NCI-H2107 treated with DMSO at 0.1 percent for 48 hours (cell line): Measurements from ENCODE around the gene LAMC1.

Experiments used
- DNase-seq: peaks from one replicate; lab custom pipeline; 2025; ENCODE audit not compliant: unreplicated experiment; lab: John Stamatoyannopoulos, UW

The LAMC1 gene

DNA sequence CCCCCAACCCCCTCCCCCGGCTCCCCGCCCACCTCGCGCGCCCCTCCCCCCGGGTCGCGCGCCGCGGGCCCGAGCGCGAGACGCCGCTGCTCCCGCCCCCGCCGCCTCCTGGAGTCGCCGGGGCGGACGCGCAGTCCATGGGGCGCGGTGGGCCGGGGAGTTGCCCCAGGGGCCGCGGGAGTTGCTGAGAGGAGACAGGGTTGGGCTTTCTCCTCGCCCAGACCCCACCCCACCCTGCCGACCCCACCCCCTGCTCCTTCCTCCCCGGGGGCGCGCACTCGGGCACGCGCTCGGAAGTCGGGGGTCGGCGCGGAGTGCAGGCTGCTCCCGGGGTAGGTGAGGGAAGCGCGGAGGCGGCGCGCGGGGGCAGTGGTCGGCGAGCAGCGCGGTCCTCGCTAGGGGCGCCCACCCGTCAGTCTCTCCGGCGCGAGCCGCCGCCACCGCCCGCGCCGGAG lies at the start of gene LAMC1:
TSS of gene LAMC1 (plus strand) at position 275 of the 455 bp plus-strand sequence. CDS start 297 bp downstream, outside the sequence.
- DNase-seq, result no peak

DNA sequence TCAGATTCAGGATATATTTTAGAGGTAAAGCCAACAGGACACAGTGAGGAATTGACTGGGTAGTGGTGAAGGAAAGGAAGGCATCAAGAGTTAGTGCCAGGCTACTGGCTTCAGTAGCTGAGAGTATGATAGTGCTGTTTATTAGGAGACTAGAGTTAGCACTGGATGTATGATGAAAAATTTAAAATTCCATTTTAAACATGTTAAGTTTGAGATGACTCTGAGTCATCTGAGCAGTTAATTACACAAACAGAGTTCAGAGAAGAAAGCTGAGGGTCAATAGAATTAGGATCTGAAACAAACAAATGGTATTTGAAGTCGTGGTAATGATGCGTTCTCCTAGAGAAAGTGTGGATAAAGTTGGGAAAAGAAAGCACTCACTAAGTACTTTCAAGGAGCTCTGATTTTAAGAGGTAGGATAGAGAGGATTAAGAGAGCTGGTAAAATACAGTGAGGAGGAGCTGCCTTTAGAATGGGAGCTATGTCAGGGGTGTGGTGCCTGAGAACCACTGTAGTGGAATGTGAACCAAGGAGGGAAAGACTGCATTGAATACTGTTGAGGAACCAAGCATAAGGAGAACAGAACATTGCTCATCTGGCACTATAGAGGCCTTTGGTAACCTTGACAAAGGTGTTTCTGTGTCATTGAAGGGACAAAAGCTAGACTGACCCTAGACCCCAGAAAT lies 48.6 kb upstream of the LAMC1 start:
- DNase-seq, result no peak

DNA sequence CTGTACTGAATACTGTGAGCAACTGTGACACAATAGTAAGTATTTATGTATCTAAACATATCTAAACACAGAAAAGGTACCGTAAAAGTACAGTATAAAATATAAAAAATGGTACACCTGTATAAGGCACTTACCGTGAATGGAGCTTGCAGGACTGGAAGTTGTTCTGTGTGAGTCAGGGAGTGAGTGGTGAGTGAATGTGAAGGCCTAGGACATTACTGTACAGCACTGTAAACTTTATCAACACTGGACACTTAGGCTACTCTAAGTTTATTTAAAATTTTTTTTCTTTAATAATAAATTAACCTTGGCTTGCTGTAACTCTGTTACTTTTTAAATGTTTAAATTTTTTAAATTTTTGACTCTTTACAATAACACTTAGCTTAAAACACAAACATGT lies 45.7 kb upstream of the LAMC1 start:
- DNase-seq, result no peak

DNA sequence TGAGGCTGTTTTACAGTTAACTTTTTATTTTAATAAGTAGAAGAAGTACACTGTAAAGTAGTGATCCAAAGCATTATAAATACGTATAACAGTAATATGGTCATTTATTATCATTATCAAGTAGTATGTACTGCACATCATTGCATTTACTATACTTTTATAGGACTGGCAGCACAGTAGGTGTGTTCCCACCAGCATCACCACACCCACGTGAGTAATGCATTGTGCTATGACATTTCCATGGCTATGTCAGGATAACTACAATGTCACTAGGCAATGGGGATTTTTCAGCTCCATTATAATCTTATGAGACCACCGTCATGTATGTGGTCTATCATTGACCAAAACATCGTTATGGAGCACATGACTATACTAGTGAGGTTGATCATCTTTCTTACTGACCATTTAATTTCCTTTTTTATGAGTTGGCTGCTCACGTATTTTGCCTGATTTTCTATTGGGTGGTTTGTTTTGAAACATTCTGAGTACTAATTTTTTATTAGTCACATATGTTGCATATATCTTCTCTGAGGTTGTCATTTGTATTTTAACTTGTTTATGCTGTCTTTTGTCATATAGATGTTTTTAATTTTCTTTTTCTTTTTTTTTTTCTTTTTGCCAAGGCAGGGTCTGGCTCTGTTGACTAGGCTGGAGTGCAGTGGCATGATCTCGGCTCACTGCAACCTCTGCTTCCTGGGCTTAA lies 44.9 kb upstream of the LAMC1 start:
- DNase-seq, result no peak

DNA sequence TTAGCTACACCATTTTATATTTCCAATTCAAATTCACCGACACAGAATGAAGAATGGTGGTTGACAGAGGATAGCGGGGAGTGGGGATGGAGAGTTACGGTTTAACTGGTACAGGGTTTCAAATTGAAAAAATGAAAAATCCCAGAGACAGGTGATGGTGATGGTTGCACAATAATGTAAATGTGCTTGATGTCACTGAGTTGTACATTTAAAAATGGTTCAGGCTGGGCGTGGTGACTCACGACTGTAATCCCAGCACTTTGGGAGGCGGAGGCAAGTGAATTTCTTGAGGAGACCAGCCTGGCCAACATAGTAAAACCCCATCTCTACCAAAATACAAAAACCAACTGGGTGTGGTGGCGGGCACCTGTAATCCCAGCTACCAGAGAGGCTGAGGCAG lies 39.1 kb upstream of the LAMC1 start:
- DNase-seq, result no peak

DNA sequence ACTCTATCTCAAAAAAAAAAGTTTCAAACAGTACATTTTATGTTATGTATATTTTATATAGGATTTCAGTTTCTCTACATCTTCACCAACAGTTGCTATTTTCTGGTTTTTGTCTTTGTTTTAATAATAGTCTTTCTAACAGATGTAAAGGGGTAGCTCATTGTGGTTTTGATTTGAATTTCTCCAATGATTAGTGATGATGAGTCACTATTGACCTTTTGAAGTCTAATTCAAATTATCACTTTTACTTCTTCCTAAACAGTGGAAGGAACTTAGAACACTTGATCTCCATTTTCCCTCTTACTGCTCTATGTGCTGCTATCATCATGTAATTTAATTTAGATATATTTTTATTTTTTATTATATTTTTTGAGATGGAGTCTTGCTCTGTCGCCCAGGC lies 38.6 kb upstream of the LAMC1 start:
- DNase-seq, result no peak

DNA sequence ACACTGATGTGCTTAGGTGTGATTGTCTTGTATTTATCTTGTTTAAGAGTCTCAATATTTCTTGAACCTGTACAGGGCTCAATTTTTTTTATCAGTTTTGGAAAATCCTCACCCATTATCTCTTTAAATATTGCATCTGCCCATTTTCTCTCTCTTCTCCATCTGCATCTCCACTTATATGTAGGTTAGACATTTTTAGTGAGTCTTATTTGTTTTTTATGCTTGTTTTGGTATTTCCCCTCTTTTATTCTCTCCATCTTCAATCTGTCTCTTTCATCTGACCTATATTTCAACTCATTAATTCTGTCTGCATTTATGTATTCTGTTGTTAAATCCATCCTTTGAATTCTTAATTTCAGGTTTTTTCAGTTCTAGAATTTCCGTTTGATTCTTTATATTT lies 37.3 kb upstream of the LAMC1 start:
- no peak for DNase-seq

DNA sequence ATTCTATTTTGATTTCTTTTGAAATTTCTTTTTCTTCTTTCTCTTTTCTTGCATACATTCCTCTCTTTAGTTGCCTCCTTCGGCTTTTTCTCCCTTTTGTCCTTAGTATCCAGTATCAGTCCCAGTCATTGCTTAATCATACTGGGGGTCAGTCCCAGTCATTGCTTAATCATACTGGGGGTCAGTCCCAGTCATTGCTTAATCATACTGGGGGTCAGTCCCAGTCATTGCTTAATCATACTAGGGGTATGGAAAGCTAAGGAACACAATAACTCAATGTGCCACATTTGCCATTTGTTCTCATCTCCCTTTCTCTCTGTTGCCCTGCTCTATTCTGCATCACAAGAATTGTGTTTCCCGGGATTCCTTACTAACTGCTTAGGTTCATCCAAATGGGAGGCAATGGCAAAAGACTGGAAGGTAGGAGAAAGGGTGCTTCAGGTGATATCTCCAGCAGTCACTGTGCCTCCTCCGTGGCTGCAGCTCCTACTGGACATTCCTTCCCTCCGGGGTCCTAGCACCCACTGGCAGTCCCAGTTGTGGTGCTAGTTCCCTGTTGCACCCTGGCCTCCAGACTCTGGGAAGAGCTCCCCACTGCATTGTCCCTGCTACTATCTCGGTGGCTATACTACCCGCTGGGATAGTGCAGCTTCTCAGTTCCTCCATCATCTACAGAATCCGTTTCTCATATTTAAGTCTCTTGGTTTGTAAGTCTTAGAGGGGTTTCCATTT lies 32.6 kb upstream of the LAMC1 start:
- DNase-seq, result no peak

DNA sequence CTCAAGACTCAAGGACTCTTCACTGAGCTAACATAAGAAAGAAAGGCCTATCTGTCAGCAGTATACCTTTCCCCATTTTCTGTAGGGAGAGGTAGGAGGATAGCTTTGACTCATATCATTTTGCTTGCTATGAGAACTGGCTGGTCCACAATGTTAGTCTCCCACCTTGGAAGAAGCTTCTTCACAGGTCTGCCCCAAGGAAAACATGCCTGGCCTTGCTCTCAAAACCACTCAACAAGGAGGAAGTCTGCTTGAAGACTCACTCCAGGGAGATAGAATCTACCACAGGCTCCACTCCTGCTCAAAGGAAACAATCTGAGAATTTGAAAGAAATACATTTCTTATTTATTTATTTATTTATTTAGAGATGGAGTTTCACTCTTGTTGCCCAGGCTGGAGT lies 29.5 kb upstream of the LAMC1 start:
- DNase-seq, result no peak

DNA sequence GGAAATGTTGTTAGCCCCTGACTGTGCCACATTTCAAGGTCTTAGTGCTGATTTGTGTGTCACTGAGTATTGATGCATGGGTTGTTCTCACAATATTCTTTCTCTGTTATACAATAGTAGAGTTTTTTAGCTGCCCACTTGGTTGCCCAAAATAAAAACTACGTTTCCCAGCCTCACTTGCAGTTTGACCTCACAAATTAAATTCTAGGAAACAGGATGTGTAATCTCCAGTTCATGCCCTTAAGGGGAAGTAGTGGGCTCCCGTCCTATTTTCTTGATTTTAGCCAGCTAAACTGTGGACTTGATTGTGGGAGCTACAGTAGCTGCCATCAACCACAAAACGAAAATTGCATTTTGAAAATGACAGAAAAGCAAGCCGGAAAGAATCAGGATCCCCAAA lies 27.3 kb upstream of the LAMC1 start:
- no peak for DNase-seq

DNA sequence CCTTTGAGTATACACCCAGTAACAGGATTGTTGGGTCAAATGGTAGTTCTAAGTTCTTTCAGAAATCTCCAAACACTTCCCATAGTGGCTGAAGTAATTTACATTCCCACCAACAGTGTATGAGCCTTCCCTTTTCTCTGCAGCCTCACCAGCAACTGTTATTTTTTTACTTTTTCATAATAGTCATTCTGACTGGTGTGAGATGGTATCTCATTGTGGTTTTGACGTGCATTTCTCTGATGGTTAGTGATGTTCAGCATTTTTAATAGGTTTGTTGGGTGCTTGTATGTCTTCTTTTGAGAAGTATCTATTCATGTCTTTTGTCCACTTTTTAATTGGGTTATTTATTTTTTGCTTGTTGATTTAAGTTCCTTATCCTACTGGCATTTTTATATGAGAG lies 26.4 kb upstream of the LAMC1 start:
- DNase-seq, result no peak

DNA sequence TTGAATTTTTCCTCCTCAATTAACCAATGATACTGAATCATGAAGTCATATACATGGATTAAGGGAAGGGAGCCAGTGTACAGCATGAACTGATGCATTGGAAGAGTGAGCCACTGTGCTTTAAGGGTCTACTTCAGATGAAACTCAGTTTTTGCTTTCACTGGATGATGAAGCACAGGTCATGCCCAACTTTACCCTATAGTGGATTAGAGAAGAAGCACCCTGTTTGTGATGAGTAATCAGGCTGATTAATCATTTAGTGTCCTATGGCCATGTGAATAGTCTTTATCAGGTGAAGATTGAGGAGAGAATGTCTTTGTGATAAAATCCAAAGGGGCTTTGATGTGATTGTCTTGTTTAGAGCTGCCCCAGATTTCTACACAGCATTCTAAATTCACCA lies 24.7 kb upstream of the LAMC1 start:
- no peak for DNase-seq

DNA sequence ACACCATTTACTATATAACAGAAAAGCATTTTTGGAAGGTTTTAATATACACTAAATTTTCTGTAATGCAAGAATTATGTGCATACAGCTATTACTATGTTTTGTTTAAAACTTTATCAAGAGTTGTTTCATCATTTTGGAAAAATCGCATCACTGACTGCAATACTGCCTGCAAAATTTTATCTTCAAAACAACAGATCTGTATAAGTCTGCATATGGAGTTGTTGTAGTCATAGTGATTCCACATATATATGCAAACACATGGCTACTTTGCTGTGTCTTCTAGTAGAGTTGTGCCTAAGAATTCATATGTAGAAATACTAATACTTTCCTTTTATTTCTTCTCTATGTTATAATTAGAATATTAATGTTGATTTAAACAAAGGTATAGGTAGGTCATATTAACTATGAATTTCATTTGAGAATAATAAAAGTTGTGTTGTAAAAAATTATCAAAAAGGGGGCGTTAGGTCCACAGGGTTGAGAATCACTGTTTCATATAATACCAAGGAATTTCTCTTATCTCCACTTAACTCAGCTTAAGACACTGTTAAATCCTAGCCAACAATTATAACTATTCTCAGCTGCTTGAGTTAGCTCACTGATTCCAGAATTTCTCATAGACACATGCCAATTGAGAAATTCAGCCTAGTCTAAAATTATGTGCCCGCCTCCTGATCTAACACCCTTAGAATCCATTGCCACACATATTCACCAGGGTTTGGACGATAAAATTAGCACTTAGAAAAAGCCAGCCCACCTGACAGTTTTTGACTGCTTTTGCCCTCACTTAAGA lies 22.9 kb upstream of the LAMC1 start:
- no peak for DNase-seq

DNA sequence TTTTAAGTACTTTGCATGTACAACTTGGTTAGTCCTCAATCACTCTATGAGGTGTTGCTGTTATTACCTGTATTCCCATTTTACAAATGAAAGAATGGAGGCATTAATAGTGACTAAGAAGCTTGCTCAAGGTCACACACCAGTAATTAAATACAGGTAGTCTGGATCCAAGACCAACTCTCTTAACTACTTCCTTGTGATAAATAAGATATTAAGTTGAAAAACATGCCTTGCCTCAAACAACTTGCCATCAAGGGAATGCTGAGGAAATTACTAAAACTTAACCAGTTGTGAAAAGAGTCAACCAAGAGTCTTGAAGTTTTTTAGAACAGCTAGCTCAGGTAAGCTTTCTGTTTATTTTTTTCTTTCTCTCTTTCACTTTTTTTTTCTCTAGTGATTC lies 21.0 kb upstream of the LAMC1 start:
- no peak for DNase-seq

DNA sequence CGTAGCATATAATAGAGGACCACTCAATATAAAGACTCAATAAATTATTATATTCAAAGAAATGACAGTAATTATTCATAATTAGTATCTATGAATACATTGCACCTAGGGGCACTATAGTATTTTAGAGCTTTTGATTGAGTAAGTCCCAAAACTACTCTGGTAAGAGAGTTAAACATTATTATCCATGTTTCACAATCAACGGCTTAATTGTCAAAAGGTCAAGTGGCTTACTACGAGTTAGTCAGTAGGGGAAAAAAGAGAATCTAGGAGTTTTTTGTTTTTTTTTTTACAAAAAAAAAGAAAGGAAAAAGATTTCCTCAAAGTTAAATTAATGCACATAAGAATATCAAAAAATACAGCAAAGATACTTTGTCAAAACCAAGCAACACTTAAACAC lies 20.4 kb upstream of the LAMC1 start:
- no peak for DNase-seq

DNA sequence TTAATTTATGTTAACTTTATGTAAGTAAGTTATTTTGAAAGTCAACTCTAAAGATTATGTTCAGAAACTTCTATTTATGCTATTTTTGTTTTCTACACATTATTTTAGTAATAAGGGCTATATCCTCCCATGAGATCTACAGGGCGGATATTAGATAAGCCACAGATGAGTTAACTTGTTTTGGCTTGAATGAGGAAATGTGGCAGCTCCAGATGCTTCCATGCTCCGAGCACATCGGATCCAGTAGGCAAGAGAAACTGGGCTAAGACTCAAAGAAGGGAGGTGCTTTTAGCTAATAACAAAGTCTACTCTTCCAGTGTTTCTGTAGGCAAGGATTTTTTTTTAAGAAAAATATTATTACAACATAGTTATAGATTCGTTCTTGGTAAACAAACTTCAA lies 20.0 kb upstream of the LAMC1 start:
- no peak for DNase-seq

DNA sequence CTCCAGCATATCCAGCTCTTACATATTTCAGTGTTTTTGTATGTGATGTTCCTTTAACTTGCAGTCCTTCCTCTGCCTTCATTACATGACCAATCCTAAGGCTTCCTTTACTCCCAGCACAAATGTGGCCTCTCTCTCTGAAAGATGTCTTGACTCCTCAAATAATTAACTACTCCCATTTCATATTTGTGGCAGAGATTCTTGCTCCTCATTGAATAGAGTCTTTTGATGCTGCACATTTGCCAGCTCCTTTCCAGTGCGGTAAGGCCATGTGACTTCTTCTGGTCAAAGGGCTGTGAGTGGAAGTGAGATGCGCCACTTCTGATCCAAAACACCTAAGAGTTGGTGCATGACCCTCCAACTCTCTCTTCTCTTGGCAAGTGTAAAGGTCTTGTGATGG lies 19.1 kb upstream of the LAMC1 start:
- no peak for DNase-seq

DNA sequence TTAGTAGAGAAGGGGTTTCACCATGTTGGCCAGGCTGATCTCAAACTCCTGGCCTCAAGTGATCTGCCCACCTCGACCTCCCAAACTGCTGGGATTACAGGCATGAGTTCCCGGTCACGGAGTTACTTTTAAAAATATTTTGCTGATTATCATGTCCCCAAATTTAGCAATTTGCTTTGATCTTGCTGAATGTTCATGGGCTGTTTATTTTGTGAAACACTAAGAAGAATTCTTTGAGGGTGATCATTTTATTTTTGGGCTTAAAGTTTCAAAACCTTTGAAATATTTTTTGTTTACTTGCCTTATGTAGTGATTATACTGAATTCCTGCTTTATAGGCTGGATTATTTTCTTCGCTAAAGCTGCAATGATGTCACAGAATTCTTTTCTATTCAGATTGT lies 11.4 kb upstream of the LAMC1 start:
- DNase-seq, result no peak

DNA sequence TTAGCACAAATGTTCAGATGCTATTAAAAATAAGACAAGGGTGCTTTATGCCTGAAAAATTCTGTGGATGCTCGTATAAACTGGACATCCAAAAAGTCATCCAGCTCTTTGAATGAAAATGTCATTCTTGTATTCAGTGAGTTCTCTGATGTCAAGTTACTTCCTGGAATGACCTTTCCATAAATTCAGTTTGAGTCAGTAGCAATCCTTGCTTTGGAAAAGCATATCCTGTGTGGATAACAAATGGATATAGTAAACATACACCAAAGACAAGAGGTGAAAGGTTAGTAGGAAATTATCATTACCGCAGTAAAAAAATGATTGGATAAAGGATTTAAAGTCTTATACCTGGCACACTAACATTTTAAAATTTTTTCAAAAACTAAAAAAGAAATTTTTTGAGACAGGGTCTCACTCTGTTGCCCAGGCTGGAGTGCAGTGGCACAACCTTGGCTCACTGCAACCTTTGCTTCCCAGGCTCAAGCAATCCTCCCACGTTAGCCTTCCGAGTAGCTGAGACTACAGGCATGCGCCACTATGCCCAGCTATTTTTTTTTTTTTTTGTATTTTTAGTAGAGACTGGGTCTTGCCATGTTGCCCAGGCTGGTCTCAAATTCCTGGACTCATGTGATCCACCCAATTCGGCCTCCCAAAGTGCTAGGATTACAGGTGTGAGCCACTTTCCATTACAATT lies 10.8 kb upstream of the LAMC1 start:
- DNase-seq, result no peak

DNA sequence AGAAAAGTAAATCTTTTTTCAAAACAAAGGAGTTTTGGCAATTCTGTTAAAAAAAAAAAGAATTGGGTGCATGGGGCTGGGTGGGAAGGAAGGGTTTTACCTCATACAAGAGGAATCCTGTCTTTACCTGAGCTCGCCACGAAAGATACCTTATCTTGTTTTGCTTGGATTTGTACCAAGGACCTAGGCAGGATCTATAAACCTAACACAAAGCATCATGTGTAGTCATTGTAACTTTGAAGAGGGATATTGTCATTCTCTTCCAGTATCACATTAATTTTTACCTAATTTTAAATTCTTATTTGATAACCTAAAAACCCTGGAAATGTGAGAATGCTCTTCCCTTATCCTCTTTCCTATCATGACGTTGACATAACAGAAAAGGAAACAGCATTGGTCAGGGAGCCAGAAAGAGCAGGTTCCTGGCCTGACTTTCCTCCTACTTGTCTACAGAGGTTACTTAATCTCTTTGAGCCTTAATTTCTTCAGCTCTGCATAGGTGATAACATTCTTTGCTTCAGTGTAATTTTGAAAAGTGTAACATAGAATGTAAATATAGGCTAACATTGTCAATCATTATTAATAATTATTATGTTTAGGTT lies 4.0 kb upstream of the LAMC1 start:
- DNase-seq, result no peak
